Stimulated activated CD4-positive, alpha-beta T cell treated with anti-CD3 and anti-CD28 coated beads, Interleukin-12 subunit alpha, Interleukin-12 subunit beta, amount 100 ng/mL, for 48 hours (primary cell): ENCODE results near the gene COMT.

ENCODE experiments used
- DNase-seq, 3 donors: peaks; one replicate each; pipeline ENCODE4 v3.0.0-alpha.2; 2020; ENCODE audit warnings: low read depth in 2 of 3, low spot score in 1 of 3

Gene COMT

DNA sequence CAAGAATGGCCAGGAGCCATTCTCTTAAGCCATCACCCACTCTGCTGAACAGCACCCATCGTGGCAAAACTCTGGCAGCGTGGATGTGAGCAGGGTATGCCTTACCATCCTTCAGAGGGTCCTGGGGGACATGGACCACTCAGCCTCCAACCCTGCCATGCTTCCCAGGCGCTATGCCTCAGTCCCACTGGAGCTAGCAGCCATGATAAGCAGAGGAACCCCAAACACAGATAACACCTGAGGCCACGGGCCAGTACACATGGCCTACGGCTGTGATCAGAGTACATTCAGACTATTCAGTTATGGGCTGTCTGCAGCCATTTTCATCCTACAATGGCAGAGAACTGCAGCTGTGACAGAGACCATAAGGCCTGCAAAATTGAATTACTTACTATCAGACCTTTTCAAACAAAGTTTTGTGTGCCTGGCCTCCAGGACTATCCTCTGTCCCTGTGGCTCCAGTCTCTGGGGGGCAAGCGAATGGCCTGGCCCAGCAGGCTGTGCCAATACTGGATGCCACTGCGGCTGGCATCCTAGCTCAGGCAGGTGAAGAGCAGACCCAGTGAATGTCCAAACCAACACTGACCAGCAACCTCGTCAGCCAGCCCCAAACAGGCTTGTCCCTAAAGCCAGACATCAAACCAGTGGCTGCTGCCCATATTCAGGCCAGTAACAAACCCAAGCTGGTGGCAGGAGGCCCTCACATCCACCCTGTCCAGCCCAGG lies 68.2 kb downstream of the COMT start:
- DNase-seq = no peak

GRCh38 chr22:20010307-20011122 lies 68.9 kb downstream of the COMT start:
- no peak for DNase-seq

DNA sequence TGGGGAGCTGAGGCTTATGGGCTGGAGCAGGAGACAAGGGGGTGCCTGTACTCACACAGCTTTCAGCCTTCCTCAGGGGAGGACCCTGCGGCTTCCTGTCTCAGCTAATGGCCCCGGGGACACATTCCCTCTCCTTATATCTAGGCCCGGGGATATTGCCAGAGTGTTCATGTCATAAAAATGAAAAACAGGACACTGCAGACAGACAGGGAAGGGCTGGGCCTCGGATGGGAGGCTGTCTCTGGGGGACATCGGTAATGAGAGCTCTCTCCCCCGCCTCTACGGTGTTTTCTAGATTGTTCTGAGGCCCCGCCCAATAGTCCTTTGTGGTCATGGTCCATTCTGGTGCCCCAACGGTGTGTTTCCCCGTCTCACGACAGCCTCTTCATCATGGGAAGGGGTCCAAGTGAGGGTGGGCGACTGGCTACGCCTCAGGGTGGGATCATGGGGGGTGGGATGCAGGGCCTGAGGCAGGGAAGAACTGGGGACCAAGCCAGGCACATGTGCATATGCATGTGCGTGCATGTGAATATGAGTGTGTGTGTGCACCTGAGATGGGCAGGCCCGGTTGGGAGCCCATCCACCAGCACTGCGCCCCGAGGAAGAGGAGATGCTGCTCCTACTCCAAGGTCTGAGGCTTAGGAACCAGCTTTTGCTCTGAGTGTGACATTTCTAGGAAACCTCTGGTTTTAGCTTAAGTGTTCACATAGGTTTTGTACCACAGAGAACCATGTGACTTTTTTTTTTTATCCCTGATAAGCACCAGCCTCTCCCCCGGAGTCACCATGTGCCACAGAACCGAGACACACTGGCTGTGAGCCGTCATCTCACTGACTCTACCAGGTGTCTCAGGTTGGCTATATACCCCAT lies 69.8 kb downstream of the COMT start:
- no peak for DNase-seq

DNA sequence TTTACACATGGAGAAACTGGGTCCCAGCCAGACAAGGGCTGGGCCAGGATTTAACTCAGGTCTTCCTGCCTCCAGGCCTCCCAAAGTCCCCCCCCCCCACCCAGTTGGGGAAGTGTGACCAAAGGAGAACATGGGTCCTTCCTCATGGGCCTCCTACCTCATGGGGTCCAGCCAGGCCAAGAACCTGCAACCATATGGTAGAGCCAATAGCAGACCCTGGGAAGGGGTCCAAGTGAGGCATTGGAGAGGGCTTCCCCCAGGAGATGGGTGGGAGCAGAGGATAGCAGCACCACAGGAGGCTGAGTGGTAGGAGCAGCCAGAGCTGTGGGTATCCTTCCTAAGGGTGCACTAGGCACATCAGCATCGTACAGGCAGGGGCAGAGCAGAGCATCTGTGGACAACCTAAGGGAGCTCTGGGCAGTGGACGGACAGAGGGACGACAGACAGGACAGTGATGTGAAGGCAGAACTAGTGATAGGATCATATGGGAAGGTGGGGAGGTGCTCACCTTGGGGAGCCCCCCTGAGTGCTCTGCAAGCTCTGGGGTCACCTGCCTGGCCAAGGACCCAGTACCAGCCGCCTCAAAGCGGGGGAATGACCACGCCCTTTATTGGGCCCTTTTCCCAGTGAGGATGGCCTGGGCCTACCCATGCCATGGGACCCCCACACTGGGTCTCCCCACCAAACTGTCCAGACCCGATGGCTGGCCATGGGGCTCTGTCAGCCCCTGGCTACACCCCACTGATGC lies 70.6 kb downstream of the COMT start:
- DNase-seq = no peak

GRCh38 chr22:20012741-20013331 lies 71.3 kb downstream of the COMT start:
- no peak for DNase-seq

- no peak for DNase-seq
These were observed 71.9 kb downstream of the COMT start for GRCh38 chr22:20013382-20013871.

DNA sequence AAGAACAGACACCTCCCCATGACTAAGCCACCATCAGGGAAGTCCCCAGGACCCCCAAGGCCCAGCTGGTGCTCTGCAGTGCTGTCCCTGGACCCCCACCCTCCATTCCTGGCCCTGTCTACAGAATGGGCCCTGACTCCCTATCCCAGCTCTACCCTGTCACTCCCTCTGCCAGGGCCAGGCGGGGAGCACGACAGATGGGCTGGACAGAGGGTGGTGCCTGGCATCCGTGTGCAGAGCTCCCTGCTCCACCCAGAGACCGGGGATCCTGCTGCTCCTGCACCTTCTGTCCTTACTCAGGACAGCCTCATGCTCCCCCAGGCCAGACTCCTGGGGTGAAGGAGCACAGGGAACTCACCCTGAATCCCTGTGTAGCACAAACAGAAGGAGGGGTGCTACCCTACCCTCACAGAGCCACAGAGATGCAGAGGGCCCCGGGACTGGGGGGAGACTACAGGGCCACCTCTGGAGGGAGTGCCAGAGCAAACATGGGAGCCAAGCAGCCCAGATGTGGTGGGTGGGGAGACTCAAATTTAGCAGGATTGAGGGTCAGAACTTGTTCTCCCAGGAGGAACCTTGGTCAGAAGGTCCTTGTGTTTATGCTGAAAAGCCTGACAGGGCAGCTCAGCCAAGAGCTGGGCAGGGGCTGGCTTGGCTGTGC lies 73.1 kb downstream of the COMT start:
- DNase-seq = no peak

DNA sequence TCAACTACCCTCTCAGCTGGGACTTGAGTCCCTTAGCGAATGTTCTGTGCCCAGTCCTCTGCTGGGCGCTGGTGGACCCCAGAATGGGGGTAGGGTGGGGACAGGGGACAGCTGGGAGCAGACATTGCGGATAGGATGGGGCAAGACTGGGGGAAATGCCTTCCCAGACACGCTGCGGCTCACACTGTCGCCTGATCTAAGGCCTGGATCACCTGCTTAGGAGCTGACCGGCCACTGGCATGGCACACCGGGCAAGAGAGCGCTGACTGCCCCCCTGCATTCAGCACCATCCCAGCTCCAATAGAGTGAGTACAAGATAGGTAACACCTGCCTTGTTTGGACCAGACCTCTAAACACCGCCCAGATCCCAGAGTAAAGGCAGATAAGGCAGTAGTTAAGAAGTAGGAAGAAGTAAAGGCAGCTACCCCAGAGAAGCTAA lies 73.6 kb downstream of the COMT start:
- DNase-seq = no peak

DNA sequence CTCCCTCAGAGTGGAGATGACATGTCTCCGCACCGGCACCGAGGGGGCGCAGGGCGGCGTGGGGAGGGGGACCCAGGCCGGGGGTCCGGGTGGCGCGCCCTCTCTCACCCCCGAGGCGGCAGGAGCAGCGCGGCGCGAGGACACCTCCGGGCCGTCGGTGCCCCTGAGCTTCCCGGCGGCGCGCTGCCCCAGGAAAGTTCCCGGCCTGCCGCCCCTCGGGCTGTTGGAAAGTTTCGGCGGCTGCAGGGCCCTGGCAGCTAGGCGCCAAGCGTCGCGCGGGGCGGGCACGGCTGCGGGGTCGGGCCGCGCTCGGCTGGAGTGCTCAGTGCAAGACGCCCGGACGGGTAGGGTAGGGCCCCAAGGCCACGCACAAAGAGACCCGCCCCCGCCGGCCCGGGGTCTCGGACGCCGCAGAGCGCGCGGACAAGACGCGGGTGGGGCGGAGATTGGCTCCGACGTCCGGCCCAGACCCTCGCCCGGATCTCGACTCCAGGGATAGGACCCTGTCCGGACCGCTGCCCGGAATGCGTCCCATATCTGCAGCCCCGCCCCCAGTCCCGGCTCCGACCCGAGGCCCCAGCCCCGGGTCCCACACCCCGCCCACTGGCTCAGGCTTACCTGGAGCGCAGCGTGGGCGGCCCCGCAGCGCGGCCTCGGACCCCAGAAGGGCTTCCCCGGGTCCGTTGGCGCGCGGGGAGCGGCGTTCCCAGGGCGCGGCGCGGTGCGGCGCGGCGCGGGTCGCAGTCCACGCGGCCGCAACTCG lies 74.6 kb downstream of the COMT start:
- peak in 1 of 3 donors; percentile 17 for DNase-seq

- peak; percentile 82 to 90 (median 89) for DNase-seq
These were observed 75.4 kb downstream of the COMT start, which contains the start of gene ARVCF for GRCh38 chr22:20016734-20017621. ARVCF (minus strand) TSS chr22:20016823; CDS start chr22:19990794, 26,029 bp downstream.

- DNase-seq = no peak
These were observed 76.0 kb downstream of the COMT start for GRCh38 chr22:20017622-20017958.

- no peak for DNase-seq
These were observed 76.4 kb downstream of the COMT start for GRCh38 chr22:20018001-20018400.
